K562 (cell line): ENCODE measurements around the gene SLC34A2. TPM values are rescaled to one million over a fixed set of nuclear protein-coding genes. Genes with fewer than 3 reads are reported as not detected.

Experiments
- ATAC-seq: fragments of 200-7000 bp; cut with Tn5 transposase; 3 replicates; pipeline ENCODE4 v1.9.1; 2020; ENCODE audit warnings: moderate library complexity
- BruUV-seq: library from RNA; stranded (reverse); fragments of 400-500 nt; replicated peaks from 2 replicates; lab custom pipeline; 2021; lab: Mats Ljungman, UMichigan
- CTCF ChIA-PET: fragments of 300-600 bp; formaldehyde crosslinking; extraction: SDS; loops from one replicate; lab custom pipeline; 2021; ENCODE audit warnings: low intra/inter-chr PET ratio; lab: Yijun Ruan, JAX
- POLR2A ChIA-PET: fragments of 300-600, 350-650 bp; sonication (Branson Sonifier 250); formaldehyde crosslinking; extraction: SDS; loops from one replicate; lab custom pipeline; 2021; ENCODE audit warnings: antibody characterized with exemption, inconsistent platforms; lab: Yijun Ruan, JAX
- DNase-seq, 4 experiments: peaks; one replicate each; pipeline versions ENCODE4 v3.0.0 to v3.0.0-alpha.2; 2011 to 2018; ENCODE audit warnings: low spot score in 3 of 4, mixed read lengths in 3 of 4; ENCODE audit errors: extremely low read depth in 1 of 4
- FAIRE-seq: peaks from 2 replicates; lab custom pipeline; 2011; peaks lifted over from hg19 to GRCh38; lab: Jason Lieb, UNC
- H2AFZ ChIP-seq: 2 replicates; pipeline ENCODE4 v1.6.0; 2011; ENCODE audit warnings: low read depth, low read length, control low read depth, inconsistent platforms
- H3K27ac ChIP-seq: fragments of 200-600 bp; 3 replicates; pipeline ENCODE4 v1.8.0; 2011; ENCODE audit warnings: low read depth, mild to moderate bottlenecking, control low read depth, inconsistent platforms, low read length, moderate library complexity, mixed read lengths; ENCODE audit errors: extremely low read depth
- H3K27me3 ChIP-seq, 2 experiments: fragments of 300-600 bp in 1 of 2; 2 replicates in 1 of 2; 3 replicates in 1 of 2; pipeline versions ENCODE4 v1.6.0 to v1.8.0; 2011; ENCODE audit warnings: inconsistent platforms in 2 of 2, low read length in 2 of 2, mild to moderate bottlenecking in 1 of 2, mixed read lengths in 1 of 2, moderate library complexity in 1 of 2; ENCODE audit not compliant: control insufficient read depth in 2 of 2, insufficient read depth in 2 of 2
- H3K36me3 ChIP-seq: fragments of 300-600 bp; 3 replicates; pipeline ENCODE4 v1.8.0; 2011; ENCODE audit warnings: mild to moderate bottlenecking, low read length, inconsistent platforms; ENCODE audit not compliant: control insufficient read depth, insufficient read depth
- H3K4me1 ChIP-seq, 2 experiments: fragments of 200-600 bp in 1 of 2; replicated peaks in 1 of 2; 2 replicates in 1 of 2; 3 replicates in 1 of 2; pipeline versions ENCODE4 v1.5.1 to v1.8.0; 2011; ENCODE audit warnings: inconsistent platforms in 2 of 2, low read length in 2 of 2, mild to moderate bottlenecking in 1 of 2, mixed read lengths in 1 of 2, moderate library complexity in 1 of 2; ENCODE audit not compliant: control insufficient read depth in 2 of 2, insufficient read depth in 2 of 2
- H3K4me2 ChIP-seq: 2 replicates; pipeline ENCODE4 v1.6.1; 2011; ENCODE audit warnings: low read length, control low read depth, inconsistent platforms, mixed read lengths; ENCODE audit not compliant: insufficient read depth
- H3K4me3 ChIP-seq: fragments of 200-600 bp; sonication (generic), shearing (Covaris generic); 2 replicates; pipeline ENCODE4 v1.5.1; 2016; ENCODE audit warnings: control low read depth, inconsistent platforms
- H3K79me2 ChIP-seq: fragments of 200-600 bp; 3 replicates; pipeline ENCODE4 v1.8.0; 2011; ENCODE audit warnings: low read length, inconsistent platforms; ENCODE audit not compliant: control insufficient read depth, insufficient read depth
- H3K9ac ChIP-seq, 2 experiments: 2 replicates each; pipeline versions ENCODE4 v1.6.0 to v1.6.1; 2011; ENCODE audit warnings: low read depth in 2 of 2, low read length in 2 of 2, control low read depth in 1 of 2, inconsistent platforms in 1 of 2, mild to moderate bottlenecking in 1 of 2, mixed read lengths in 1 of 2; ENCODE audit not compliant: insufficient read depth in 1 of 2
- H3K9me1 ChIP-seq: one replicate; pipeline ENCODE4 v1.6.0; 2011; ENCODE audit warnings: inconsistent platforms, mild to moderate bottlenecking, low read length, moderate library complexity; ENCODE audit not compliant: control insufficient read depth, insufficient read depth
- H3K9me3 ChIP-seq: replicated peaks from 2 replicates; pipeline ENCODE4 v1.5.1; 2011; ENCODE audit warnings: low read depth, low read length, inconsistent platforms; ENCODE audit not compliant: control insufficient read depth, insufficient read depth
- H4K20me1 ChIP-seq: replicated peaks from 2 replicates; pipeline ENCODE4 v1.6.1; 2011; ENCODE audit warnings: low read length, inconsistent platforms, mixed read lengths; ENCODE audit not compliant: control insufficient read depth, insufficient read depth
- ASH1L ChIP-seq: fragments of 450-650 bp; IDR thresholded peaks from 2 replicates; pipeline ENCODE4 v1.6.1; 2018; ENCODE audit warnings: borderline replicate concordance, mild to moderate bottlenecking, low read depth; ENCODE audit not compliant: partially characterized antibody
- BRF1 ChIP-seq: IDR thresholded peaks from 3 replicates; pipeline ENCODE4 v1.6.1; 2011; ENCODE audit warnings: borderline replicate concordance, mild to moderate bottlenecking; ENCODE audit not compliant: insufficient read length; ENCODE audit errors: extremely low read depth
- CREBBP ChIP-seq: IDR thresholded peaks from one replicate; pipeline ENCODE4 v1.6.1; 2012; ENCODE audit warnings: low read depth, mild to moderate bottlenecking, control low read depth, inconsistent platforms, low read length
- HDAC2 ChIP-seq: fragments of 450-650 bp; IDR thresholded peaks from 2 replicates; pipeline ENCODE4 v1.6.1; 2016; ENCODE audit warnings: mild to moderate bottlenecking
- NCOA6 ChIP-seq: fragments of 450-650 bp; IDR thresholded peaks from 2 replicates; pipeline ENCODE4 v1.6.1; 2017; ENCODE audit warnings: mild to moderate bottlenecking
- RBM14 ChIP-seq: fragments of 200-400 bp; formaldehyde crosslinking; IDR thresholded peaks from 2 replicates; pipeline ENCODE4 v1.6.1; 2018; ENCODE audit warnings: low read depth, mild to moderate bottlenecking, low read length, moderate library complexity, borderline replicate concordance; ENCODE audit not compliant: insufficient read depth
- SREBF1 ChIP-seq: fragments of 150-350 bp; IDR thresholded peaks from 2 replicates; pipeline ENCODE4 v1.6.1; 2014; ENCODE audit warnings: antibody characterized with exemption, low read depth, low read length, borderline replicate concordance
- TAF1 ChIP-seq: IDR thresholded peaks from 2 replicates; pipeline ENCODE4 v1.6.1; 2011; ENCODE audit warnings: mild to moderate bottlenecking, low read length, moderate library complexity; ENCODE audit not compliant: insufficient read depth, control insufficient read depth, severe bottlenecking; ENCODE audit errors: extremely low read depth
- TAL1 ChIP-seq: fragments of 450-650 bp; IDR thresholded peaks from 2 replicates; pipeline ENCODE4 v1.6.1; 2016; ENCODE audit warnings: mild to moderate bottlenecking
- TBL1XR1 ChIP-seq, 2 experiments: IDR thresholded peaks; 2 replicates each; pipeline ENCODE4 v1.6.1; 2012; ENCODE audit warnings: improper control_type of control experiment in 2 of 2, low read length in 2 of 2, mild to moderate bottlenecking in 1 of 2
- ZC3H11A ChIP-seq: IDR thresholded peaks from 2 replicates; pipeline ENCODE4 v1.6.1; 2012; ENCODE audit warnings: low read depth, low read length, improper control_type of control experiment
- ZNF436 ChIP-seq: fragments of 250-450, 450-650 bp; sonication (Bioruptor Pico); formaldehyde crosslinking; IDR thresholded peaks from 2 replicates; pipeline ENCODE4 v1.7.0; 2020; ENCODE audit warnings: mild to moderate bottlenecking
- WGBS: fragments of 100-300 bp; shearing (Covaris generic); methylation state at CpG from one replicate; pipeline ENCODE4 v1.1.6; 2016; ENCODE audit warnings: low coverage, mixed read lengths; ENCODE audit not compliant: insufficient coverage; ENCODE audit errors: missing lambda C conversion rate; 5-methylcytosine and 5-hydroxymethylcytosine counted together
- in situ Hi-C: fragments of 300-500 bp; cut with MboI; formaldehyde crosslinking; loops from 4 replicates; pipeline ENCODE4 v1.15.0; 2018; ENCODE audit warnings: inconsistent platforms, mixed read lengths
- intact Hi-C: fragments of 100-400 bp; cut with micrococcal nuclease; formaldehyde crosslinking; loops from 2 replicates; pipeline ENCODE4 v1.14.2; 2022
- polyA plus RNA-seq, 8 experiments: library from polyadenylated mRNA; depleted of rRNA in 4 of 8; stranded (reverse) in 5 of 8; unstranded in 3 of 8; fragments of >200 nt; fragmentation: Nextera tagmentation in 2 of 8; fragmentation: Illumina TruSeq in 1 of 8; extraction: Ambion mirVana in 2 of 8; extraction: Trizol in 1 of 8; gene quantifications; 2 replicates each; pipeline versions ENCODE4 v1.2.1 to v1.2.3, GENCODE V29; 2011 to 2014; ENCODE audit warnings: inconsistent platforms in 1 of 8, missing spikeins in 1 of 8
- total RNA-seq, 7 experiments: library from RNA; depleted of rRNA in 6 of 7; stranded (reverse); fragments of >200 nt in 6 of 7; fragmentation: Illumina TruSeq in 2 of 7; extraction: Trizol in 2 of 7; gene quantifications; 2 replicates each; pipeline versions ENCODE4 v1.2.1 to v1.2.3, GENCODE V29; 2011 to 2021; ENCODE audit warnings: low replicate concordance in 1 of 7
- TF ChIP-seq, protein P1 (sequence below), 2 experiments: fragments of 450-650 bp; IDR thresholded peaks; 2 replicates each; pipeline ENCODE4 v1.6.1; 2018; ENCODE audit warnings: mild to moderate bottlenecking in 2 of 2, low read depth in 1 of 2; ENCODE audit not compliant: partially characterized antibody in 2 of 2
- TF ChIP-seq, protein P2 (sequence below): sonication (generic); formaldehyde crosslinking; IDR thresholded peaks from 2 replicates; pipeline ENCODE4 v1.8.0; 2022; ENCODE audit warnings: missing genetic modification reagents, mild to moderate bottlenecking, moderate library complexity, borderline replicate concordance

The SLC34A2 gene
- total and polyA plus RNA-seq, 9 of the 15 experiments (the other 6 are each of a cell fraction or from before 2014, with no cell fraction given), result 1.5 TPM; not detected in 8

DNA sequence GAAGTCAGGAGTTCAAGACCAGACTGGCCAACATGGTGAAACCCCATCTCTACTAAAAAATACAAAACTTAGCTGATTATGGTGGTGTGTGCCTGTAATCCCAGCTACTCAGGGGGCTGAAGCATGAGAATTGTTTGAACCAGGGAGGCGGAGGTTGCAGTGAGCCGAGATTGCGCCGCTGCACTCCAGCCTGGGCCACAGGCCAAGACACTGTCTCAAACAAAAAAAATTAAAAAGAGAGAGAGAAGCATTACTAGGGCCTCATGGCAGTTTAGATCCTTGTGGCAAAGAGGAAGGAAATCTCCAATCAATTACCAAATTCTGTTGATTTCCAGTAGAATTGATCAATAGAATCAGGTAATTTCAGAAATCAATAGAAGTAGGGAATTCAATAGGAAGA is 16.8 kb upstream of the SLC34A2 start:
- ChIA-PET POLR2A (no interaction called here), CTCF (no interaction called here)
- H3K36me3 ChIP-seq, result no peaks in the 10 kb centered on the region
- H4K20me1 ChIP-seq, result no peaks in the 10 kb centered on the region
- H3K79me2 ChIP-seq, result no peaks in the 10 kb centered on the region
- H3K9me1 ChIP-seq, result no peaks in the 10 kb centered on the region
- DNase-seq, result no peak
- no peak for ATAC-seq
- no peaks in the 10 kb centered on the region for H3K4me1 ChIP-seq
- H3K27ac ChIP-seq, result no peak overlapping the region
- TF ChIP-seq, protein P1, sequence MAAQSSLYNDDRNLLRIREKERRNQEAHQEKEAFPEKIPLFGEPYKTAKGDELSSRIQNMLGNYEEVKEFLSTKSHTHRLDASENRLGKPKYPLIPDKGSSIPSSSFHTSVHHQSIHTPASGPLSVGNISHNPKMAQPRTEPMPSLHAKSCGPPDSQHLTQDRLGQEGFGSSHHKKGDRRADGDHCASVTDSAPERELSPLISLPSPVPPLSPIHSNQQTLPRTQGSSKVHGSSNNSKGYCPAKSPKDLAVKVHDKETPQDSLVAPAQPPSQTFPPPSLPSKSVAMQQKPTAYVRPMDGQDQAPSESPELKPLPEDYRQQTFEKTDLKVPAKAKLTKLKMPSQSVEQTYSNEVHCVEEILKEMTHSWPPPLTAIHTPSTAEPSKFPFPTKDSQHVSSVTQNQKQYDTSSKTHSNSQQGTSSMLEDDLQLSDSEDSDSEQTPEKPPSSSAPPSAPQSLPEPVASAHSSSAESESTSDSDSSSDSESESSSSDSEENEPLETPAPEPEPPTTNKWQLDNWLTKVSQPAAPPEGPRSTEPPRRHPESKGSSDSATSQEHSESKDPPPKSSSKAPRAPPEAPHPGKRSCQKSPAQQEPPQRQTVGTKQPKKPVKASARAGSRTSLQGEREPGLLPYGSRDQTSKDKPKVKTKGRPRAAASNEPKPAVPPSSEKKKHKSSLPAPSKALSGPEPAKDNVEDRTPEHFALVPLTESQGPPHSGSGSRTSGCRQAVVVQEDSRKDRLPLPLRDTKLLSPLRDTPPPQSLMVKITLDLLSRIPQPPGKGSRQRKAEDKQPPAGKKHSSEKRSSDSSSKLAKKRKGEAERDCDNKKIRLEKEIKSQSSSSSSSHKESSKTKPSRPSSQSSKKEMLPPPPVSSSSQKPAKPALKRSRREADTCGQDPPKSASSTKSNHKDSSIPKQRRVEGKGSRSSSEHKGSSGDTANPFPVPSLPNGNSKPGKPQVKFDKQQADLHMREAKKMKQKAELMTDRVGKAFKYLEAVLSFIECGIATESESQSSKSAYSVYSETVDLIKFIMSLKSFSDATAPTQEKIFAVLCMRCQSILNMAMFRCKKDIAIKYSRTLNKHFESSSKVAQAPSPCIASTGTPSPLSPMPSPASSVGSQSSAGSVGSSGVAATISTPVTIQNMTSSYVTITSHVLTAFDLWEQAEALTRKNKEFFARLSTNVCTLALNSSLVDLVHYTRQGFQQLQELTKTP (IDR thresholded peaks at IDR 0.05; ENCODE audit: low read depth in 1 of 2, partially characterized antibody in 2 of 2), result no peak
- TF ChIP-seq HDAC2 (no peak), CREBBP (no peak), TAF1 (no peak), SREBF1 (no peak), RBM14 (no peak), ZC3H11A (no peak), NCOA6 (no peak), ASH1L (no peak), BRF1 (no peak), TBL1XR1 (IDR thresholded peaks at IDR 0.05; ENCODE audit: low read length in 2 of 2) (no peak), TAL1 (no peak), ZNF436 (no peak)
- TF ChIP-seq, protein P2, sequence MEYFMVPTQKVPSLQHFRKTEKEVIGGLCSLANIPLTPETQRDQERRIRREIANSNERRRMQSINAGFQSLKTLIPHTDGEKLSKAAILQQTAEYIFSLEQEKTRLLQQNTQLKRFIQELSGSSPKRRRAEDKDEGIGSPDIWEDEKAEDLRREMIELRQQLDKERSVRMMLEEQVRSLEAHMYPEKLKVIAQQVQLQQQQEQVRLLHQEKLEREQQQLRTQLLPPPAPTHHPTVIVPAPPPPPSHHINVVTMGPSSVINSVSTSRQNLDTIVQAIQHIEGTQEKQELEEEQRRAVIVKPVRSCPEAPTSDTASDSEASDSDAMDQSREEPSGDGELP (CRISPR knock-in tag), result no peak
- TF ChIP-seq, all 486 proteins: peak for 0
- intact Hi-C loops (no loop called here), in situ Hi-C loops (no loop called here)
- Histone ChIP-seq H3K9ac (no peak overlapping the region), H3K27me3 (peaks cover 0 to 7% of the 10 kb centered on the region in 2 experiments; a peak in 4 of 5 replicates), H3K9me3 (no peaks in the 10 kb centered on the region), H3K4me2 (no peak overlapping the region), H2AFZ (no peak overlapping the region), H3K4me3 (no peak overlapping the region)
- BruUV-seq, result no TSS peak
- no peak for FAIRE-seq
- WGBS, result 0% methylated on average over 4 of the region's 4 CpGs
